Ovary (tissue), 3 donors: ENCODE results near the gene MICALL2.

Source experiments
- EP300 ChIP-seq: sonication (generic); formaldehyde crosslinking; IDR thresholded peaks from one replicate; pipeline ENCODE4 v1.6.1; 2017; ENCODE audit warnings: antibody characterized with exemption
- POLR2A ChIP-seq: fragments of 450-650 bp; IDR thresholded peaks from one replicate; pipeline ENCODE4 v1.6.1; 2017; ENCODE audit warnings: antibody characterized with exemption, mild to moderate bottlenecking, moderate library complexity
- TF ChIP-seq, protein P1 (sequence below), 3 donors: fragments of 450-650 bp in 2 of 3; fragments of 200-600 bp in 1 of 3; IDR thresholded peaks; one replicate each; pipeline versions ENCODE4 v1.5.1 to v1.8.0; 2016 to 2022; ENCODE audit warnings: antibody characterized with exemption in 3 of 3, mild to moderate bottlenecking in 1 of 3
- donor health status: DM: no; HTN: no; CAD: no.

DNA sequence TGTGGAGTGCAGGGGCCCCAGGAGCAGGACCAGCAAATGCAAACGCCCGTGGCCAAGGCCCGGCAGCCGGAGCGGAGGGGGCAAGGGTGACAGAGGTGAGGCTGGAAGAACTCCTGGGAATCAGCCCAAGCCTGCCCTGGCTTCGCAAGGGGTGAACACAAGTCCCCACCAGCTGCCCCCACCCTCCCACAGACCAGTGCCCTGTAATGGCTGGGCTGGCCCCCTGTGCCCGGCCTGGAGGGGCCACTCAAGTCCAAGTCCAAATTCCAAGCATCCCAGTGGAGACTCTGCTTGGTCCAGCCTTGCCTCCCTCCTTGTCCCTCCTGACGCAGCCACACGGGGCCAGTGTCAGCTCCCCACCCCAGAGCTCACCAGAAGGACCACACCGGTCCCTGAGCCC lies 28.0 kb downstream of the MICALL2 start:
- TF ChIP-seq, protein P1, sequence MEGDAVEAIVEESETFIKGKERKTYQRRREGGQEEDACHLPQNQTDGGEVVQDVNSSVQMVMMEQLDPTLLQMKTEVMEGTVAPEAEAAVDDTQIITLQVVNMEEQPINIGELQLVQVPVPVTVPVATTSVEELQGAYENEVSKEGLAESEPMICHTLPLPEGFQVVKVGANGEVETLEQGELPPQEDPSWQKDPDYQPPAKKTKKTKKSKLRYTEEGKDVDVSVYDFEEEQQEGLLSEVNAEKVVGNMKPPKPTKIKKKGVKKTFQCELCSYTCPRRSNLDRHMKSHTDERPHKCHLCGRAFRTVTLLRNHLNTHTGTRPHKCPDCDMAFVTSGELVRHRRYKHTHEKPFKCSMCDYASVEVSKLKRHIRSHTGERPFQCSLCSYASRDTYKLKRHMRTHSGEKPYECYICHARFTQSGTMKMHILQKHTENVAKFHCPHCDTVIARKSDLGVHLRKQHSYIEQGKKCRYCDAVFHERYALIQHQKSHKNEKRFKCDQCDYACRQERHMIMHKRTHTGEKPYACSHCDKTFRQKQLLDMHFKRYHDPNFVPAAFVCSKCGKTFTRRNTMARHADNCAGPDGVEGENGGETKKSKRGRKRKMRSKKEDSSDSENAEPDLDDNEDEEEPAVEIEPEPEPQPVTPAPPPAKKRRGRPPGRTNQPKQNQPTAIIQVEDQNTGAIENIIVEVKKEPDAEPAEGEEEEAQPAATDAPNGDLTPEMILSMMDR (IDR thresholded peaks at IDR 0.05) = no peak
- no peak for TF ChIP-seq POLR2A
- TF ChIP-seq EP300 = no peak
